Endothelial cell of umbilical vein (primary cell): ENCODE results near the gene SUGP2. TPM values are rescaled to one million over a fixed set of nuclear protein-coding genes. Genes with fewer than 3 reads are reported as not detected.

Experiments used
- BruUV-seq: library from RNA; stranded (reverse); fragments of 400-500 nt; replicated peaks from 2 replicates; lab custom pipeline; 2021; lab: Mats Ljungman, UMichigan
- CTCF ChIA-PET: fragments of 300-600, 350-600 bp; sonication (Branson Sonifier 250); formaldehyde crosslinking; loops from one replicate; lab custom pipeline; 2021; ENCODE audit warnings: antibody characterized with exemption, inconsistent platforms; lab: Charles Lee
- POLR2A ChIA-PET: fragments of 300-600, 350-600 bp; sonication (Branson Sonifier 250); formaldehyde crosslinking; loops from one replicate; lab custom pipeline; 2021; ENCODE audit warnings: antibody characterized with exemption, inconsistent platforms; lab: Charles Lee
- DNase-seq: peaks from one replicate; pipeline ENCODE4 v3.0.0-alpha.2; 2011; ENCODE audit warnings: low read depth, low spot score
- FAIRE-seq: peaks from 2 replicates; lab custom pipeline; 2011; peaks lifted over from hg19 to GRCh38; lab: Jason Lieb, UNC
- H2AFZ ChIP-seq: 2 replicates; pipeline ENCODE4 v1.6.0; 2012; ENCODE audit warnings: low read depth, low read length, control low read depth, inconsistent platforms
- H3K27ac ChIP-seq: 2 replicates; pipeline ENCODE4 v1.5.1; 2011; ENCODE audit warnings: low read depth, mild to moderate bottlenecking, control low read depth, low read length, moderate library complexity; ENCODE audit not compliant: insufficient read depth
- H3K27me3 ChIP-seq, 2 experiments: 2 replicates each; pipeline versions ENCODE4 v1.6.0 to v1.6.1; 2011; ENCODE audit warnings: low read length in 2 of 2, mixed read lengths in 1 of 2; ENCODE audit not compliant: control insufficient read depth in 2 of 2, insufficient read depth in 2 of 2
- H3K36me3 ChIP-seq, 2 experiments: 2 replicates in 1 of 2; 3 replicates in 1 of 2; pipeline ENCODE4 v1.5.1; 2011; ENCODE audit warnings: low read length in 2 of 2, mild to moderate bottlenecking in 1 of 2, moderate library complexity in 1 of 2; ENCODE audit not compliant: control insufficient read depth in 2 of 2, insufficient read depth in 2 of 2; ENCODE audit errors: extremely low read depth in 1 of 2
- H3K4me1 ChIP-seq: 3 replicates; pipeline ENCODE4 v1.5.1; 2011; ENCODE audit warnings: mild to moderate bottlenecking, low read length; ENCODE audit not compliant: control insufficient read depth, insufficient read depth; ENCODE audit errors: extremely low read depth
- H3K4me2 ChIP-seq: 2 replicates; pipeline ENCODE4 v1.6.1; 2011; ENCODE audit warnings: low read length, control low read depth, mixed read lengths; ENCODE audit not compliant: insufficient read depth
- H3K4me3 ChIP-seq, 3 experiments: fragments of 200-600 bp in 1 of 3; sonication (generic), shearing (Covaris generic) in 1 of 3; replicated peaks in 1 of 3; 2 replicates each; pipeline ENCODE4 v1.5.1; 2011 to 2016; ENCODE audit warnings: control low read depth in 3 of 3, low read length in 3 of 3, mild to moderate bottlenecking in 2 of 3, inconsistent platforms in 1 of 3, low read depth in 1 of 3, moderate library complexity in 1 of 3; ENCODE audit not compliant: insufficient read depth in 1 of 3
- H3K79me2 ChIP-seq: 2 replicates; pipeline ENCODE4 v1.6.0; 2012; ENCODE audit warnings: low read length, inconsistent platforms; ENCODE audit not compliant: control insufficient read depth, insufficient read depth
- H3K9ac ChIP-seq: replicated peaks from 2 replicates; pipeline ENCODE3; 2011; ENCODE audit warnings: low read length, control low read depth; ENCODE audit not compliant: insufficient read depth; ENCODE audit errors: extremely low read depth
- H3K9me1 ChIP-seq: replicated peaks from 3 replicates; pipeline ENCODE4 v1.6.0; 2011; ENCODE audit warnings: mild to moderate bottlenecking, low read length; ENCODE audit not compliant: control insufficient read depth, insufficient read depth; ENCODE audit errors: extremely low read depth
- H3K9me3 ChIP-seq: replicated peaks from 2 replicates; pipeline ENCODE4 v1.5.1; 2012; ENCODE audit warnings: low read length, inconsistent platforms; ENCODE audit not compliant: control insufficient read depth, insufficient read depth
- H4K20me1 ChIP-seq: replicated peaks from 2 replicates; pipeline ENCODE3; 2011; ENCODE audit warnings: mild to moderate bottlenecking, low read length; ENCODE audit not compliant: control insufficient read depth, insufficient read depth; ENCODE audit errors: extremely low read depth
- CTCF ChIP-seq, 2 donors: IDR thresholded peaks; 1 replicate in 1 of 2; 2 replicates in 1 of 2; pipeline ENCODE4 v1.5.1; 2011; ENCODE audit warnings: low read length in 2 of 2, mild to moderate bottlenecking in 2 of 2, moderate library complexity in 2 of 2, control low read depth in 1 of 2, inconsistent platforms in 1 of 2, low read depth in 1 of 2; ENCODE audit not compliant: insufficient read depth in 1 of 2; ENCODE audit errors: extremely low read depth in 1 of 2
- EZH2 ChIP-seq: IDR thresholded peaks from 2 replicates; pipeline ENCODE4 v1.6.1; 2012; ENCODE audit warnings: borderline replicate concordance, low read depth, mild to moderate bottlenecking, moderate library complexity, low read length, inconsistent platforms; ENCODE audit not compliant: severe bottlenecking
- FOS ChIP-seq: IDR thresholded peaks from 2 replicates; pipeline ENCODE4 v1.6.1; 2011; ENCODE audit warnings: mild to moderate bottlenecking, low read length, moderate library complexity, borderline replicate concordance; ENCODE audit not compliant: insufficient read depth
- GATA2 ChIP-seq: IDR thresholded peaks from 2 replicates; pipeline ENCODE4 v1.7.0; 2011; ENCODE audit warnings: low read depth, mild to moderate bottlenecking, moderate library complexity, mixed read lengths, low read length; ENCODE audit not compliant: insufficient read length, insufficient read depth
- MAX ChIP-seq: IDR thresholded peaks from 2 replicates; pipeline ENCODE4 v1.6.1; 2011; ENCODE audit not compliant: insufficient read depth, insufficient read length
- POLR2A ChIP-seq: IDR thresholded peaks from 2 replicates; pipeline ENCODE4 v1.6.1; 2012; ENCODE audit warnings: low read depth, mild to moderate bottlenecking, control low read depth, low read length
- POLR2AphosphoS5 ChIP-seq: IDR thresholded peaks from 2 replicates; pipeline ENCODE4 v1.6.1; 2012; ENCODE audit warnings: low read depth, mild to moderate bottlenecking, control low read depth, low read length, moderate library complexity; ENCODE audit not compliant: insufficient read depth
- dilution Hi-C: fragments of 300-500 bp; cut with MboI; formaldehyde crosslinking; loops from one replicate; pipeline ENCODE4 v1.15.0; 2019; ENCODE audit warnings: low sequenced_read_pairs; ENCODE audit not compliant: extremely low pct_ligation_motif_present
- intact Hi-C: fragments of 100-400 bp; cut with micrococcal nuclease; formaldehyde crosslinking; loops from one replicate; pipeline ENCODE4 v1.10.0; 2022
- polyA plus RNA-seq, 4 experiments: library from polyadenylated mRNA; depleted of rRNA in 3 of 4; stranded (reverse) in 3 of 4; unstranded in 1 of 4; fragments of >200 nt; gene quantifications; 2 replicates each; pipeline versions ENCODE4 v1.2.1 to v1.2.3, GENCODE V29; 2011 to 2012; ENCODE audit warnings: missing spikeins in 1 of 4
- total RNA-seq: library from RNA; stranded (reverse); gene quantifications from 2 replicates; pipeline ENCODE4 v1.2.3, GENCODE V29; 2021

Gene SUGP2
- total and polyA plus RNA-seq, 2 donors (not counting 3 experiments of a cell fraction or from before 2014, with no cell fraction given) = 44.6 to 79.7 TPM

- Histone ChIP-seq H3K9me3 (no peaks in the 10 kb centered on the region), H3K4me1 (peaks cover 7% of the 10 kb centered on the region), H2AFZ (peak overlapping the region; percentile 61), H3K27me3 (peaks cover 0 to 8% of the 10 kb centered on the region in 2 experiments), H3K36me3 (no peaks in the 10 kb centered on the region), H4K20me1 (no peaks in the 10 kb centered on the region), H3K79me2 (no peaks in the 10 kb centered on the region), H3K9ac (no peak overlapping the region), H3K9me1 (no peaks in the 10 kb centered on the region), H3K27ac (no peak overlapping the region), H3K4me2 (no peak overlapping the region), H3K4me3 (no peak overlapping the region)
- intact Hi-C loops = no loop called here
- no peak for FAIRE-seq
- CTCF ChIA-PET = no interaction called here
- no TSS peak for BruUV-seq
- POLR2A ChIA-PET = no interaction called here
- dilution Hi-C loops = no loop called here
- DNase-seq = peak; percentile 52
- TF ChIP-seq FOS = no peak
- TF ChIP-seq POLR2A = no peak
- no peak for TF ChIP-seq POLR2AphosphoS5
- no peak for TF ChIP-seq CTCF (IDR thresholded peaks at IDR 0.05; ENCODE audit: extremely low read depth in 1 of 2, insufficient read depth in 1 of 2, low read depth in 1 of 2, low read length in 2 of 2)
- TF ChIP-seq MAX = no peak
- TF ChIP-seq GATA2 = no peak
- no peak for TF ChIP-seq EZH2
Observed at GRCh38 chr19:18980432-18981020, 52.8 kb downstream of the SUGP2 start.
